HepG2 (cell line): ENCODE measurements around the gene OTOP1. TPM values are rescaled to one million over a fixed set of nuclear protein-coding genes. Genes with fewer than 3 reads are reported as not detected.

ENCODE experiments used
- CHD2 ChIP-seq: IDR thresholded peaks from 2 replicates; pipeline ENCODE4 v1.6.1; 2011; ENCODE audit warnings: low read depth, low read length, improper control_type of control experiment
- CREBL2 ChIP-seq: sonication (generic); formaldehyde crosslinking; IDR thresholded peaks from 2 replicates; pipeline ENCODE4 v1.8.1; 2023; ENCODE audit warnings: missing genetic modification reagents, mild to moderate bottlenecking, borderline replicate concordance
- DRAP1 ChIP-seq: IDR thresholded peaks from 2 replicates; pipeline ENCODE4 v1.6.1; 2016; ENCODE audit warnings: missing genetic modification reagents, missing compliant biosample characterization
- GABPB1 ChIP-seq: IDR thresholded peaks from 2 replicates; pipeline ENCODE4 v1.6.1; 2016; ENCODE audit warnings: mild to moderate bottlenecking, missing genetic modification reagents, moderate library complexity, missing compliant biosample characterization
- HCFC1 ChIP-seq: fragments of 150-350 bp; IDR thresholded peaks from 2 replicates; pipeline ENCODE4 v1.6.1; 2014; ENCODE audit warnings: low read depth, low read length
- LCORL ChIP-seq, 2 experiments: fragments of 450-650 bp in 1 of 2; sonication (generic) in 1 of 2; formaldehyde crosslinking in 1 of 2; IDR thresholded peaks; 2 replicates each; pipeline versions ENCODE4 v1.5.0 to v1.6.1; 2017 to 2020; ENCODE audit warnings: antibody characterized with exemption in 1 of 2, missing genetic modification reagents in 1 of 2
- MED8 ChIP-seq: sonication (generic); formaldehyde crosslinking; IDR thresholded peaks from 2 replicates; pipeline ENCODE4 v1.8.1; 2023; ENCODE audit warnings: mild to moderate bottlenecking, missing genetic modification reagents; ENCODE audit not compliant: insufficient replicate concordance
- MXD3 ChIP-seq: IDR thresholded peaks from 2 replicates; pipeline ENCODE4 v1.6.1; 2016; ENCODE audit warnings: mild to moderate bottlenecking, missing biosample characterization, missing genetic modification reagents
- NCOA1 ChIP-seq: sonication (generic); formaldehyde crosslinking; IDR thresholded peaks from 2 replicates; pipeline ENCODE4 v1.9.0; 2021; ENCODE audit warnings: missing genetic modification reagents
- POLR2AphosphoS2 ChIP-seq: IDR thresholded peaks from 2 replicates; pipeline ENCODE4 v1.6.1; 2011; ENCODE audit warnings: low read depth, low read length, improper control_type of control experiment
- PTBP1 ChIP-seq: fragments of 200-400 bp; formaldehyde crosslinking; IDR thresholded peaks from 2 replicates; pipeline ENCODE4 v1.6.1; 2018; ENCODE audit warnings: low read length, low read depth; ENCODE audit not compliant: poor library complexity, severe bottlenecking
- TERF1 ChIP-seq: sonication (generic); formaldehyde crosslinking; IDR thresholded peaks from 2 replicates; pipeline ENCODE4 v1.8.0; 2022; ENCODE audit warnings: mild to moderate bottlenecking, missing genetic modification reagents, moderate library complexity
- ZBTB8A ChIP-seq: sonication (generic); formaldehyde crosslinking; IDR thresholded peaks from 2 replicates; pipeline ENCODE4 v1.4.0; 2020; ENCODE audit warnings: mild to moderate bottlenecking, low read depth, missing genetic modification reagents, borderline replicate concordance
- ZNF343 ChIP-seq: sonication (generic); formaldehyde crosslinking; IDR thresholded peaks from 2 replicates; pipeline ENCODE4 v1.4.0; 2020; ENCODE audit warnings: mild to moderate bottlenecking, missing genetic modification reagents
- ZNF441 ChIP-seq: sonication (generic); formaldehyde crosslinking; IDR thresholded peaks from 2 replicates; pipeline ENCODE4 v1.7.0; 2021; ENCODE audit warnings: missing genetic modification reagents, borderline replicate concordance
- ZNF598 ChIP-seq: sonication (generic); formaldehyde crosslinking; IDR thresholded peaks from 2 replicates; pipeline ENCODE4 v1.5.1; 2020; ENCODE audit warnings: mild to moderate bottlenecking, missing genetic modification reagents, borderline replicate concordance
- ZNF629 ChIP-seq: sonication (generic); formaldehyde crosslinking; conservative IDR thresholded peaks from 2 replicates; pipeline ENCODE4 v1.5.0; 2020; ENCODE audit warnings: missing genetic modification reagents
- ZNF761 ChIP-seq: sonication (generic); formaldehyde crosslinking; conservative IDR thresholded peaks from 2 replicates; pipeline ENCODE4 v1.4.0; 2020; ENCODE audit warnings: mild to moderate bottlenecking, missing genetic modification reagents
- ZNF790 ChIP-seq: sonication (generic); formaldehyde crosslinking; IDR thresholded peaks from 2 replicates; pipeline ENCODE4 v1.8.0; 2022; ENCODE audit warnings: missing genetic modification reagents, mild to moderate bottlenecking, borderline replicate concordance
- polyA plus RNA-seq, 8 experiments: library from polyadenylated mRNA; depleted of rRNA in 3 of 8; stranded (reverse) in 7 of 8; unstranded in 1 of 8; fragments of >200 nt; fragmentation: Illumina TruSeq in 4 of 8; extraction: Trizol in 4 of 8; gene quantifications; 2 replicates each; pipeline versions ENCODE4 v1.2.1 to v1.2.3, GENCODE V29; 2011 to 2016; ENCODE audit warnings: low read depth in 4 of 8, missing spikeins in 1 of 8, mixed read lengths in 1 of 8; ENCODE audit not compliant: insufficient read depth in 1 of 8
- total RNA-seq, 5 experiments: library from RNA; depleted of rRNA; stranded (reverse); fragments of >200 nt; fragmentation: Illumina TruSeq; extraction: Trizol; gene quantifications; 2 replicates each; pipeline ENCODE4 v1.2.3, GENCODE V29; 2016; ENCODE audit warnings: low read depth in 1 of 5
- TF ChIP-seq, protein P1 (sequence below): sonication (generic); formaldehyde crosslinking; IDR thresholded peaks from 2 replicates; pipeline ENCODE4 v1.5.0; 2020; ENCODE audit warnings: missing genetic modification reagents
- TF ChIP-seq, protein P2 (sequence below): sonication (generic); formaldehyde crosslinking; IDR thresholded peaks from 2 replicates; pipeline ENCODE4 v1.4.0; 2020; ENCODE audit warnings: missing genetic modification reagents
- TF ChIP-seq, protein P3 (sequence below): sonication (generic); formaldehyde crosslinking; IDR thresholded peaks from 2 replicates; pipeline ENCODE4 v1.8.0; 2022; ENCODE audit warnings: missing genetic modification reagents, mild to moderate bottlenecking, moderate library complexity, borderline replicate concordance

The OTOP1 gene
- total and polyA plus RNA-seq, 2 of the 13 experiments (the other 11 are each of a cell fraction or from before 2014, with no cell fraction given): not detected

GRCh38 chr4:4248029-4248884 is 21.5 kb upstream of the OTOP1 start, which contains the start of gene TMEM128 (continued):
- TF ChIP-seq CHD2: no peak
- TF ChIP-seq ZNF598: peak; percentile 26; the same call in 1 of the 2 replicates
- TF ChIP-seq PTBP1: no peak
- 0 out of 2 replicates have a peak, but pooled peaks have one; percentile 21 for TF ChIP-seq ZNF761 (CRISPR knock-in tag)
- TF ChIP-seq, protein P1, sequence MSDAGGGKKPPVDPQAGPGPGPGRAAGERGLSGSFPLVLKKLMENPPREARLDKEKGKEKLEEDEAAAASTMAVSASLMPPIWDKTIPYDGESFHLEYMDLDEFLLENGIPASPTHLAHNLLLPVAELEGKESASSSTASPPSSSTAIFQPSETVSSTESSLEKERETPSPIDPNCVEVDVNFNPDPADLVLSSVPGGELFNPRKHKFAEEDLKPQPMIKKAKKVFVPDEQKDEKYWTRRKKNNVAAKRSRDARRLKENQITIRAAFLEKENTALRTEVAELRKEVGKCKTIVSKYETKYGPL (CRISPR knock-in tag): no peak
- TF ChIP-seq MXD3 (CRISPR knock-in tag): peak; percentile 71
- TF ChIP-seq, protein P2, sequence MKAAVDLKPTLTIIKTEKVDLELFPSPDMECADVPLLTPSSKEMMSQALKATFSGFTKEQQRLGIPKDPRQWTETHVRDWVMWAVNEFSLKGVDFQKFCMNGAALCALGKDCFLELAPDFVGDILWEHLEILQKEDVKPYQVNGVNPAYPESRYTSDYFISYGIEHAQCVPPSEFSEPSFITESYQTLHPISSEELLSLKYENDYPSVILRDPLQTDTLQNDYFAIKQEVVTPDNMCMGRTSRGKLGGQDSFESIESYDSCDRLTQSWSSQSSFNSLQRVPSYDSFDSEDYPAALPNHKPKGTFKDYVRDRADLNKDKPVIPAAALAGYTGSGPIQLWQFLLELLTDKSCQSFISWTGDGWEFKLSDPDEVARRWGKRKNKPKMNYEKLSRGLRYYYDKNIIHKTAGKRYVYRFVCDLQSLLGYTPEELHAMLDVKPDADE (CRISPR knock-in tag): peak; percentile 35; the same call in 1 of the 2 replicates
- no peak for TF ChIP-seq ZNF629
- TF ChIP-seq TERF1 (CRISPR knock-in tag): no peak
- peak; percentile 100 for TF ChIP-seq GABPB1 (CRISPR knock-in tag)
- TF ChIP-seq ZNF343 (CRISPR knock-in tag): no peak
- TF ChIP-seq POLR2AphosphoS2: no peak
- TF ChIP-seq, protein P3, sequence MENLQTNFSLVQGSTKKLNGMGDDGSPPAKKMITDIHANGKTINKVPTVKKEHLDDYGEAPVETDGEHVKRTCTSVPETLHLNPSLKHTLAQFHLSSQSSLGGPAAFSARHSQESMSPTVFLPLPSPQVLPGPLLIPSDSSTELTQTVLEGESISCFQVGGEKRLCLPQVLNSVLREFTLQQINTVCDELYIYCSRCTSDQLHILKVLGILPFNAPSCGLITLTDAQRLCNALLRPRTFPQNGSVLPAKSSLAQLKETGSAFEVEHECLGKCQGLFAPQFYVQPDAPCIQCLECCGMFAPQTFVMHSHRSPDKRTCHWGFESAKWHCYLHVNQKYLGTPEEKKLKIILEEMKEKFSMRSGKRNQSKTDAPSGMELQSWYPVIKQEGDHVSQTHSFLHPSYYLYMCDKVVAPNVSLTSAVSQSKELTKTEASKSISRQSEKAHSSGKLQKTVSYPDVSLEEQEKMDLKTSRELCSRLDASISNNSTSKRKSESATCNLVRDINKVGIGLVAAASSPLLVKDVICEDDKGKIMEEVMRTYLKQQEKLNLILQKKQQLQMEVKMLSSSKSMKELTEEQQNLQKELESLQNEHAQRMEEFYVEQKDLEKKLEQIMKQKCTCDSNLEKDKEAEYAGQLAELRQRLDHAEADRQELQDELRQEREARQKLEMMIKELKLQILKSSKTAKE: 0 out of 2 replicates have a peak, but pooled peaks have one; percentile 15
- TF ChIP-seq NCOA1 (CRISPR knock-in tag): 0 out of 2 replicates have a peak, but pooled peaks have one; percentile 59
- TF ChIP-seq HCFC1: peak; percentile 62
- TF ChIP-seq LCORL (IDR thresholded peaks at IDR 0.05): no peak
- peak; percentile 18; the same call in 1 of the 2 replicates for TF ChIP-seq LCORL (CRISPR knock-in tag; IDR thresholded peaks at IDR 0.05)
- peak; percentile 89 for TF ChIP-seq MED8 (CRISPR knock-in tag)
- TF ChIP-seq ZNF790 (CRISPR knock-in tag): no peak
- TF ChIP-seq ZBTB8A: no peak; the same call in 1 of the 2 replicates
- TF ChIP-seq CREBL2: no peak; the same call in 1 of the 2 replicates
- TF ChIP-seq ZNF441 (CRISPR knock-in tag): peak; percentile 62; the same call in 1 of the 2 replicates
- peak; percentile 81 for TF ChIP-seq DRAP1
